DMS53 (cell line): ENCODE results near the gene CCDC187.

Experiments
- DNase-seq: peaks from one replicate; lab custom pipeline; 2025; lab: John Stamatoyannopoulos, UW

CCDC187 gene

DNA sequence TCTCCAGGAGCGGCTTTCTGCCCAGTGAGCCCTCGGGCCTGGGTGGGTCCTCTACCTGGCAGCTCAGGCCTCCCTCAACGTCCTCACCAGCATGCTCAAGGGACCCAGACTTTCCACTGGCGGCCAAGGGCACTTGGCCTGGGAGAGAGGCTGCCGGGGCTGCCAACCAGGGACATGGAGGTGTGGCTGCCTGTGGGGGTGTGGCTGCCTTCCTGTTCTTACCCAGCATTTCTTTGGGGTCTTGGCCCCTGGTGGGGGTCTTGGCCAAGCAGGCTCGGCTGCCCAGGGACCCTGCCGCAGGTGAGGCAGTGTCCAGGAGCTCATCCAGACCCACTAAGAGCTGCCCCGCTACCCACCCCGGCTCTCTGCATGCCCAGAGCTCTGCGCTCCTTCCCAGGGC, 51.0 kb downstream of the CCDC187 start:
- no peak for DNase-seq

DNA sequence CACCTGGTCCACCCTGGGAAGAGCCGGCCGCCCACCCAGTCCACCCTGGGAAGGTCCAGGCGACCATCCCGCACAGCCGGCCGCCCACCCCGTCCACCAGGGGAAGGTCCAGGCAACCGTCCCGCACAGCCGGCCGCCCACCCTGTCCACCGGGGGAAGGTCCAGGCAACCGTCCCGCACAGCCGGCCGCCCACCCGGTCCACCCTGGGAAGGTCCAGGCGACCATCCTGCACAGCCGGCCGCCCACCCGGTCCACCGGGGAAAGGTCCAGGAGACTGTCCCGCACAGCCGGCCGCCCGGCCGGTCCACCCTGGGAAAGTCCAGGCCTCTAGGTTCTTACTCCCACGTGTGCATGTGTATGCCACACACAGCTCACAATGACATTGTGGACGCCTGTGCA, 51.6 kb downstream of the CCDC187 start:
- DNase-seq = no peak

DNA sequence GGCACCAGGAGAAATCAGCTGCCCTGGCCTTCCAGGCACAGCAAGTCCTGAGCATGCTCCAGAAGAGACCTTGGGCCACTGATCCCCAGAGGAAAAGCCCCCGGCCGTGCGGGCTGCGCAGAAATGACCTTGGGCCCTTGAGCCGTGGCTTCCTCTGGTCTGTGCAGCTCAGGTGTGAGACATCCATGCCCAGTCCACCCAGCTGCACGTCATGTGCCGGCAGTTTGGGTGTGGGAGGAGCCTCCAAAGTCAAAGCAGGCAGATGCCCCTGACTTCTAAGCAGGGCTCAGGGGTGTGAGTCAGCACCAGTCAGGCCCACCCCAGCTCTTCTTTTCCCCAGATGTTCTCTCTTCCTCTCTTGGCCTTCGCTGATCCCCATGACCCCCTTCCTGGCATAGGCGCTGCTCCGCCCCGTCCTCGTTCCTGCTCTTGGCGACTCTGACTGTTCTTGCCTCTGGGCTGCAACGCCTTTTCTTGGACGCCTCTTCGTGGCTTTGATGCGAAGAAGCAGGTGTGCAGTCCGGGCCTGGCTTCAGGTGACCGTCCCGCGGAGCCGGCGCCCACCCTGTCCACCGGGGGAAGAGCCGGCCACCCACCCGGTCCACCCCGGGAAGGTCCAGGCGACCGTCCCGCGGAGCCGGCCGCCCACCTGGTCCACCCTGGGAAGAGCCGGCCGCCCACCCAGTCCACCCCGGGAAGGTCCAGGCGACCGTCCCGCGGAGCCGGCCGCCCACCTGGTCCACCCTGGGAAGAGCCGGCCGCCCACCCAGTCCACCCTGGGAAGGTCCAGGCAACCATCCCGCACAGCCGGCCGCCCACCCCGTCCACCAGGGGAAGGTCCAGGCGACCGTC, 52.4 kb downstream of the CCDC187 start:
- DNase-seq = peak; percentile 32

- DNase-seq = no peak
These were observed 53.2 kb downstream of the CCDC187 start for GRCh38 chr9:136250676-136251075.

DNA sequence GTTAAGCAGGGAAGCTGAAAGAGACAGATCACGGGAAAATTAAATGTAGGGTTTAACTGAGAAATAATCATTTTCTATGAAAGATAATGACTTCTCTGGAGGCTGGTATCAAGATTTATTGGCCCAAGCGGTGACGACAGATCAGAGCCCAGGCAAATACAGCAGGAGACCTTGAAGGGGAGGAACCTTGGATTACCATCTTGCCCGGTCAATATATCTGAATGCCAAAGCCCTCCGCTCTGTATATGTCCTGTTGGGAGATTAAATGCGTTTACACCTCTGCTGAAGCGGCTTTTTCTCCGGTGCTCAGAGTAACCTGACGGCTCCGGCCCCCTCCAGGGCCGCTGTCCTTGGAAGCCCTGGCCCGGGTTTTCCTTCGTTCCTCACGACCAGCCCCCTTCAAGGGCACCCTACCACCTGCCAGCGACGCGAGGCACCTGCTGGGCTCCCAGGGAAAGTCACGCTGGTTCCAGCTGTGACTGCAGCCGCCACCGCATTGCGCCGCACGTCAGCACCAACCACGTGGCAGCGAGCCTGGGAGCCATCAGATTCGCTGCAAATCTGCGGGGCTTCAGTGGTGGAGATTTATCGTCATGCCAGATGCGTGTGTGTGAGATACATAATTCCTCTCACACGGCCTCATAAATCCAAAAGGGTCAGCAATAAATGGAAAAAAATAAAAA, 53.9 kb downstream of the CCDC187 start:
- peak; percentile 91 for DNase-seq

DNA sequence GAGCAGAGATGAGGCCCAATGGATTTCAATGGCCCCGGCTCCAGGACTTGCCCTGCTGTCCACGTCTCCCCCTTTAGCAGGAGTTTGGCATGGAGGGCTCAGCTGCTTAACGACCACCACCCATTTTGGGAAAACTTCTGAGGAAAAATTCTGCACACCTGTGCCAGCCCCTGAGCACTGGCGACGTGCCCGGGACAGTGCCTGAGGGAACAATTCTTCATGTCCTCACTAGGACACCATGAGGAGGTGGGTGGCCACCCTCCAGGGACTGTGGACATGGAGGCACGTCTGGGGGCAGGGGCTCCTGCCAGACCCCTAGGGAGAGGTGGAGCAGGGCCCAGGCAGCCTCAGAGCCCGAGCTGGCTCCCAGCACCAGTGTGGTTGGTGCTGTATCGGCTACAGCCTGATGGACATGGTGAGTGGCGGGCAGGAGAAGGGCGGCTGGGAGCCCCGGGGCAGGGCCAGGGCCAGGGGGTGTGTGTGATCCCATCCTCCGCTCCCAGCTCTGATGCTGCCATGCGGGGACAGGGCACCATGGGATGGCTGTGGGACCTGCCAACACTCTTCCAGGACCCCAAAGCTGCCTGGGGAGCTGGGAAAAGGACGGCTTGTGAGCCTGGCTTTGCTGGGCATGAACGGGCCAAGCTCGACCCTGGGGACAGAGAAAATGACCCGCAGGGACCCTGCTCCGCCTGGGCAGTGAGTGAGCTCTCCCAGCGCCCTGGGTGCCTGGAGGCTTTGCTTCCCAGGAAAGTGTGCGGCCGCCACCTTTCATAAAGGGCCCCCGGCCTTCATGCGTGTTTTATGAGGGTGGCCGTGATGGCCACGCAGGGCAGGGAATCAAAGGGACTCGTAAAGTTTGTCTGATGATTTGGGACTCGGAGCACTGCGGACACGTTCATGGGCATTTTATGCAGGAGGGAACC, 54.7 kb downstream of the CCDC187 start:
- DNase-seq = no peak

GRCh38 chr9:136247947-136248637, 55.8 kb downstream of the CCDC187 start:
- DNase-seq = no peak

DNA sequence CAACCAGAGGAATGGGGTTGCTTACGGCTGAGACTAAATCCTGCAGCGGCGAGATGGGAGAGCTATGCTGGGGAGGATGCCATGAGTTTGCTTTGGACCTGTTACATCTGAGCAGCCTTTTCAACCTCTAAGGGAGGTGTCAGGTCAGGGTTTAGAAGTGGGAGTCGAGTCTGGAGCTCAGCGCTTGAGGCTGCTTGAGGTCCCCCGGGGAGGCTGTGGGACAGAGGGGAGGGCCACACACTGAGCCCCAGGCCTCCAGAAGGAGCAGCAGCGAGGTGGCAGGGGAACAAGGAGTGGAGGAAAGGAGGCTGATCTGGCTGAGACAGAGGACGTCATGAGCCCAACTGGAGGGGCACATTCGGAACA, 56.4 kb downstream of the CCDC187 start:
- no peak for DNase-seq

DNA sequence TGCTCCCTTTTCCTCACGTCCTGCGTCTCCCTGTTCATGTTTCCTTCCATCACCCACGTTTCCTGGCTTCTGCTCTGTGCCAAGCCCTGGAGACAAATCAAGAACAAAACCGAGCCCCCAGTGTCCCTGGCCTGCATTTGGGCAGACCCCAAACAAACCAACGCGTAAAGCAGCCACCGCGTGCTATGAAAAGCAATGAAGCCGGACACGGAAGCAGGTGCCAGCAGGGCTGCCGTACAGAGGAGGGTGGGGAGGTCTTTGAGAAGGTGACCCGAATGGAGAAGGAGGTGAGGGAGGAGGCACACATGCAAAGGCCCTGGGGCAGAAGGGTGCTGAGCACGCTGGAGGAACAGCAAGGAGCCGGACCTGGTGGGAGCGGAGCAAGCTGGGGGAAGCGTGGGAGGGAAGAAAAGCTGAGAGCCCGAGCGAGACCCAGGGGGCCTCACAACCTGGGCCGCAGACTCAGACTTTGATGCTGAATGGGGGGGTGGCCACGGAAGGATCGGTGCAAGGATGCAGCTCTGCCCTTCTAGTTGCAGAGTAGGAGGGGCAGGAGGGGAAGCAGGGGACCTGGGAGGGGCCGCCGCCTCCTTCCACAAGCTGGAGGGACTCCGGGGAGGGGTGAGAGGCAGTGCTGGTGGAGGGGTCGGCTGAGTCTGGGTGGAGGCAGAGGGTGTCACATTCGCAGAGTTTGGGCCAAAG, 56.9 kb downstream of the CCDC187 start:
- no peak for DNase-seq

- peak; percentile 90 for DNase-seq
These were observed 58.4 kb downstream of the CCDC187 start, which contains the start of gene QSOX2 for GRCh38 chr9:136245219-136246150. Gene QSOX2, minus strand, starts transcription at chr9:136245812. Its CDS starts 9 bp downstream, at chr9:136245803.

- DNase-seq = no peak
These were observed 59.0 kb downstream of the CCDC187 start for GRCh38 chr9:136244969-136245218.

GRCh38 chr9:136244122-136244968, 59.5 kb downstream of the CCDC187 start:
- no peak for DNase-seq

- DNase-seq = no peak
These were observed 60.3 kb downstream of the CCDC187 start for GRCh38 chr9:136243631-136244030.

GRCh38 chr9:136242918-136243525, 60.9 kb downstream of the CCDC187 start:
- DNase-seq = no peak

- no peak for DNase-seq
These were observed 61.6 kb downstream of the CCDC187 start for GRCh38 chr9:136242248-136242647.

GRCh38 chr9:136241542-136241941, 62.4 kb downstream of the CCDC187 start:
- no peak for DNase-seq

- no peak for DNase-seq
These were observed 63.0 kb downstream of the CCDC187 start for GRCh38 chr9:136240941-136241340.

- no peak for DNase-seq
These were observed 63.9 kb downstream of the CCDC187 start for GRCh38 chr9:136239983-136240330.
